ENCODE measurements around the gene KRTAP19-1. TPM values are rescaled to one million over a fixed set of nuclear protein-coding genes. Genes with fewer than 3 reads are reported as not detected.

The KRTAP19-1 gene
- not detected in 2 replicates for total RNA-seq

GRCh38 chr21:30480145-30480544 is at the start of gene KRTAP19-1:
KRTAP19-1 (minus strand) TSS chr21:30480367; CDS start chr21:30480317, 50 bp downstream.

GRCh38 chr21:30502041-30502440 is 21.9 kb upstream of the KRTAP19-1 start, which contains the start of gene KRTAP19-5:
KRTAP19-5 (minus strand) TSS chr21:30502141; CDS start chr21:30502090, 51 bp downstream.

DNA sequence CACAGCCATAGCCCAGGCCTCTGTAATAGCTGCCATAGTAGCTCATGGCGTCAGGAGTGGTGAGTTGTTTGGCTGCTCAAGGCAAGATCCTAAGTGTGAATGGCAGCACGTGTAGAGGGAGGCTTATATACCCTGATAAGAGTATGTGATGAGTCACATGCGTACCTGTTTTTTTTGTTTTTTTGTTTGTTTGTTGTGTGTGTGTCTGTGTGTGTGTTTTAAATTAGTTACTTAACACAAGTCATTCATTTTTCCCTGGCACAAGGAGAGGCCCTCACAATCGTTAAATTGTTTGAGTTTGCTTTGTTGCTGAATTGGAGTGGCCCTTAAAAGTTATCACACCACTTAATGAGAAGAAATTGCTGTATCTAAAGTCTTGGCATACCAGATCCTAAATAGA is 16.9 kb upstream of the KRTAP19-1 start, which contains the start of gene KRTAP19-4:
Gene KRTAP19-4 (minus strand): TSS at position 101 of the 400 bp plus-strand sequence. CDS start 55 bp downstream, at position 46.

GRCh38 chr21:30491963-30492428 is 11.8 kb upstream of the KRTAP19-1 start, which contains the start of gene KRTAP19-3:
KRTAP19-3 (minus strand) TSS chr21:30492013; CDS start chr21:30491957, 56 bp downstream.

GRCh38 chr21:30487336-30487735 is 7.2 kb upstream of the KRTAP19-1 start, which contains the start of gene KRTAP19-2:
KRTAP19-2 (minus strand) TSS chr21:30487436; CDS start chr21:30487348, 88 bp downstream.

DNA sequence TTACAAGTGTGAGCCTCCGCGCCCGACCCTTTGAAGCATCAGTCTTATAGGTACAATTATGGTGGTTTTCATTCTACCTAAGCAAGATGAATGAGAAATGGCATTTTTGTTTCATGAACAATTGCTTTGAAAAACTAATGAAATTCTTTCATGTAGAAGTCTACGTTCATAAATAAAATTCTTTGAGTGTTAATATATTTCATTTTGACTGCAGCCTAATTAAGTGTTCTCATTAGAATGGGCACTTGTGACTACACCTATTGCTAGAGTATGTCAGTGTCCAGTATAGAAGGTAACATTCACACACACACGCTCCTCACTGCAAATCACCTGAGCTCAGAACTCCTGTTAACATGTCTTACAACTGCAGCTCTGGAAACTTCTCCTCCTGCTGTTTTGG is 40.2 kb downstream of the KRTAP19-1 start, which contains the start of gene KRTAP15-1:
Gene KRTAP15-1 (plus strand): TSS at position 301 of the 400 bp plus-strand sequence. CDS start 53 bp downstream, at position 354.

GRCh38 chr21:30430170-30430655 is 50.0 kb downstream of the KRTAP19-1 start, which contains the start of gene KRTAP13-4:
KRTAP13-4 (plus strand) TSS chr21:30430220; CDS start chr21:30430276, 56 bp downstream.

Other genes starting within 250 kb of the KRTAP19-1 start
- gene KRTAP24-1, start 197.4 kb downstream of the KRTAP19-1 start, total RNA-seq, result not detected in 2 replicates
- gene KRTAP25-1, start 190.9 kb downstream of the KRTAP19-1 start, total RNA-seq, result not detected in 2 replicates
- gene KRTAP26-1, start 160.1 kb downstream of the KRTAP19-1 start, total RNA-seq, result not detected in 2 replicates
- gene KRTAP27-1, start 142.7 kb downstream of the KRTAP19-1 start, total RNA-seq, result not detected in 2 replicates
- not detected in 2 replicates for gene KRTAP23-1, start 131.8 kb downstream of the KRTAP19-1 start, total RNA-seq
- not detected in 2 replicates for gene KRTAP13-2, start 108.1 kb downstream of the KRTAP19-1 start, total RNA-seq
- not detected in 2 replicates for gene KRTAP13-1, start 84.3 kb downstream of the KRTAP19-1 start, total RNA-seq
- not detected in 2 replicates for gene KRTAP13-3, start 54.4 kb downstream of the KRTAP19-1 start, total RNA-seq
- not detected in 2 replicates for gene KRTAP13-4, start 50.1 kb downstream of the KRTAP19-1 start, total RNA-seq
- not detected in 2 replicates for gene KRTAP15-1, start 40.1 kb downstream of the KRTAP19-1 start, total RNA-seq
- gene KRTAP19-2, start 7.1 kb upstream of the KRTAP19-1 start, total RNA-seq, result not detected in 2 replicates
- gene KRTAP19-3, start 11.6 kb upstream of the KRTAP19-1 start, total RNA-seq, result not detected in 2 replicates
- gene KRTAP19-4, start 16.8 kb upstream of the KRTAP19-1 start, total RNA-seq, result not detected in 2 replicates
- gene KRTAP19-5, start 21.8 kb upstream of the KRTAP19-1 start, total RNA-seq, result not detected in 2 replicates
- gene KRTAP19-6, start 61.5 kb upstream of the KRTAP19-1 start, total RNA-seq, result not detected in 2 replicates
- not detected in 2 replicates for gene KRTAP19-7, start 80.9 kb upstream of the KRTAP19-1 start, total RNA-seq
- gene KRTAP22-2, start 110.0 kb upstream of the KRTAP19-1 start, total RNA-seq, result not detected in 2 replicates
- gene KRTAP6-3, start 112.1 kb upstream of the KRTAP19-1 start, total RNA-seq, result not detected in 2 replicates
- gene KRTAP6-2, start 118.5 kb upstream of the KRTAP19-1 start, total RNA-seq, result not detected in 2 replicates
- not detected in 2 replicates for gene KRTAP22-1, start 120.7 kb upstream of the KRTAP19-1 start, total RNA-seq
- not detected in 2 replicates for gene KRTAP6-1, start 133.6 kb upstream of the KRTAP19-1 start, total RNA-seq
- gene KRTAP20-1, start 136.1 kb upstream of the KRTAP19-1 start, total RNA-seq, result not detected in 2 replicates
- gene KRTAP20-4, start 140.3 kb upstream of the KRTAP19-1 start, total RNA-seq, result not detected in 2 replicates
- gene KRTAP20-2, start 154.8 kb upstream of the KRTAP19-1 start, total RNA-seq, result not detected in 2 replicates
- not detected in 2 replicates for gene KRTAP20-3, start 162.5 kb upstream of the KRTAP19-1 start, total RNA-seq
- not detected in 2 replicates for gene KRTAP21-3, start 238.4 kb upstream of the KRTAP19-1 start, total RNA-seq

All from cardiac ventricle fibroblast (primary cell).